Stimulated activated CD8-positive, alpha-beta memory T cell treated with anti-CD3 and anti-CD28 coated beads, Interleukin-7, amount 100 ng/mL, for 48 hours (primary cell): ENCODE measurements around the gene FAM98B.

Experiments
- DNase-seq, 2 donors: peaks; one replicate each; pipeline ENCODE4 v3.0.0-alpha.2; 2020; ENCODE audit warnings: low read depth in 1 of 2; ENCODE audit errors: extremely low read depth in 1 of 2

FAM98B gene

DNA sequence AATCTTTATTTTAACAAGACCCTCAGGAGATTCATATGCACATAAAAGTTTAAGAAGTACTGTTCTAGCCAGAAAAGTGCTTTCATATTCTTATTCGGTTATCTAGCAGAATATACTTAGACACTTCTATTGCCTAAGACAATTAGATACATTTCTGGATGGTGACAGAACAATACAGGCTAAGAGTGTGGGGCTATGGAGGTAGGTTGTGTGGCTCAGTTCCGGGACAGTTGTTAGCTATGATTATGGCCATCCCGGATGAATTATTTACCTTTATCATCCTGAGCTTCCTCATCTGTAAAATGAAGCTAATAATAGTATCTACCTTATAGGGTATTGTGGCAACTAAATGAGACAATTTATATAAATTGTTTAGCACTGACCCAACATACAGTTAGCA lies 6.6 kb downstream of the FAM98B start:
- no peak for DNase-seq

DNA sequence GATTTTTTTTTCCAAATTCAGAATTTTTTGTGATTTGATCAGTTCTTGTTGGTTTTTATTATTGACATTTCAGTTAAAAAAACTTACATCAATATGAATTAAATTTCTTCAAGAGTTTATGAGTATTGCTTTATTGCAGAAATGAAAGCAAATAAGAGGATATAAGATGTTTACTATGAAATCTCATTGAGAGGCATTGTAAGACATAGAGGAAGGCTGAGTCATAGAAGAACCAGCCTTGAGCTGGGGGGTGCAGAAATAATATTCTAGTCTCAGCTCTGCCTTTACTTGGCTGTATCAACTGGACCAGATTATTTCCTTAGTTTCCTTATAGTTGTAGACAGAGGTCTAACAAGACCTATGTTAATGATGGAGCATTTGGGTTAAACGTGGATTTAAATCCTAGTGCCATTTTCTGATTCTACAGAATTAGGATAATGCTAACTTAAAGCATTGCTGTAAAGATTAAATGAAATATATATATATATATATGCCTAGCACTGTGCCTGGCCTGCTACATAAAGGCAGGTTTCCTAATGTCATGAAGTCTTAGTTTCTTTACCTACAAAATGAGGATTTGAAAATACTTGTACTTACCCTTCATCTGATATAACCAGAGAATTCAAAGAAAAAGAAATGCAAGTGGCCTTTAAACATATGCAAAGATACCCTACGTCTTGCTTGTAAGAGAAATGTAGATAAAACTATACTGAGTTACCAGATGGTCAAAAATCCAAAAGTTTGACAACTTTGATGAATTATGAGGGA lies 7.3 kb downstream of the FAM98B start:
- no peak for DNase-seq

DNA sequence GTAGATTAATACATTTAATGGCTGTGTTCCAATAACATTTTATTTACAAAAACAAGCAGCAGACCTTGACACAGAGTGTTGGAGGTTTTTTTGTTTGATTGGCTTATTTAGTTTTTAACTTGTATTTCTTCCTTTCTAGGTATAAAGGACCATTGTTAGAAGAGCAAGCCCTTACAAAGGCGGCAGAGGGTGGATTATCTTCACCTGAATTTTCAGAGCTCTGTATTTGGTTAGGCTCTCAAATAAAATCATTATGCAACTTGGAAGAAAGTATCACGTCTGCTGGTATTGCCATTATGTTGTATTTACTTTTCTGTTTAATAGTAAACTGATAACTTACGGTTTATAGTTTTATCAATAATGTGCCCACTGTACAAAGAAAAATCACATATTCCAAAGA lies 10.0 kb downstream of the FAM98B start:
- no peak for DNase-seq

DNA sequence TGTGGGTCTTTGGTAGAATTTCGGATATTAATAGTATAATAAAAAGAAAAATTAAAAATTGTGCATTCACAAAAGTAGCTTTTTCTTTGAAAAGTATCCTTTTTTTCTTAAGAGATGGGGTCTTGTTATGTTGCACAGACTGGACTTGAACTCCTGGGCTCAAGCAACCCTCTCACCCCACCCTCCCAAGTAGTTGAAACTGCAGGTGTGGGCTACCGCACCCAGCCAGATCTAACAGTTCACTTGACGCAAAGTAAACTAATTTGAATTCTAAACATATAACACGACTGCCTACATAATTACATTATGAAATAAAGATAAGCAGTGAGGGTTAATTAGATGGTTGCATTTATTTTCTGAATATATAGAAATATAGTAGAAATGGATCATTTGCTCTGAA lies 10.7 kb downstream of the FAM98B start:
- DNase-seq, result no peak

DNA sequence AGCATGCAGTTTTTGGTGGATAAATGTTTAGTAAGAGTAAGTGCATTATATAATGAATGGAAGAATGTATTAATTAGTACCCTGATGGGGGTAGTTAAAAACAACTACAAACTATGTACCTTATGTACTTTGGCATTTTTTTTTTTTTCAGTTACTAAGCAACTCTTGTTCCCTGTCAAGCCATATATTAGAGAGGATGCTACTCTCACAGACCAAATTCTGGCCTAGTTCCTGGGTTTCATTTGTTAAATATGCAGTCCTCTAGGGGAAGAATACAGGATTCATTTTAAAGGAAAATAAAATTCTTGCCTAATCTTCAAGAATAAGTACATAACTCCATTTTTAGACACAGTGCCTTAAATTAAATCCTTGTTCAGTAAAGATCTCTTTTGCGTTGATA lies 16.9 kb downstream of the FAM98B start:
- DNase-seq, result no peak

DNA sequence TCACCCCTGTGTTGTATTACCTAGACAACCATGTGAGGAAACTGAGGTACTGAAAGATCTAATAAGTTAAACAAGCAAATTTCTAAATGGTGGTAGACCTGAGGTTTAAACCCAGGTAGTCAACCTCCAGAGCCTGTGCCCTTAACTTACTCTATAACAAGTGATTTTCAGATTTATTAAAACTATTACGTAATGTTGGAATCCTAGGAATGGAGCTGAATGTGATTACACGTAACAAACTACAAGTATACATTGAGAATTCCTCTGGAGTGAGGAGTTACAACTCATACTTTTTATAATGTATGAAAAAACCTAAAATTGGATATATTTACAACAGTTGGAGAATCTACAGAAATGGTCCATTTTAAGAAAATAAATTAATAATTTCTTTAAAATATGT lies 18.0 kb downstream of the FAM98B start:
- no peak for DNase-seq

DNA sequence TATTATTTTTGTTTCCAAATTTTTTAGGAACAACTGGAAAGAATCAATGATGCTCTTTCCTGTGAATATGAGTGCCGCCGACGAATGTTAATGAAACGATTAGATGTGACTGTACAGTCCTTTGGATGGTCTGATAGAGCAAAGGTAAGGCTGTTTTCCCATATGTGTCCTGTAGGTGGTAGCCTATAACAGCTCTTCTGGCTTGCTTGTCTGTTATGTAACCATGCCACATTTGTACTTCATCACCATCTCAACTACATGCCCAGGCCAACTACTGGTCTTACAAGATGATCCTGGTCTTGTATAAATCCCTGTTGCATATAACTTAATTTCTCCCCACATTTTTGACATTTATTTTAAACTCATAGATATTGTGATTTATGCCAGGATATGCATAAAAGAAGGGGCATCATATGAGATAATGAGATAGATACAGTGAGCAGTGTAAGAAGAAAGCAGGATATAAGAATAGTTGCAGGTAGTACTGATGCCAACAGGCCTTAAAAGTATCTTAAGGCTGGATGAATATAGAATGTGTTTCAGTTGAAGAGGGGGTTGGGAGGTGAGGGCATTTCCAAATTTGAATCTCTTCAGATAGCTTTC lies 20.3 kb downstream of the FAM98B start:
- no peak for DNase-seq

DNA sequence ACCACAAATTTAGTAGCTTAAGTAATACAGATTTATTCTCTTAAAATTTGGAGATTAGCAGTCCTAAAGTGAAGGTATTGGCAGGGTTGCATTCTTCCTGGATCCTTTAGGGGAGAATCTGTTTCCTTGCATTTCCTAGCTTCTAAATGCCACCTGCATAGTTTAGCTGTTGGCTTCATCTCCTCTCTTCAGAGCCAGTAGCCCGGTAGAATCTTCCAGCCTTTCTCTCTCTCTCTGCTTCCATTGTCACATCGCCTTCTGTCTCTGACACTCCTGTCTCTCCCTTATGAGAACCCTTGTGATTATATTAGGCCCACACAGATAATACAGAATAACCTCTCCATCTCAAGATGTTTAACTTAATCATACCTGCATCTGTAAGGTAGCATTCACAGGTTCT lies 21.4 kb downstream of the FAM98B start:
- no peak for DNase-seq

DNA sequence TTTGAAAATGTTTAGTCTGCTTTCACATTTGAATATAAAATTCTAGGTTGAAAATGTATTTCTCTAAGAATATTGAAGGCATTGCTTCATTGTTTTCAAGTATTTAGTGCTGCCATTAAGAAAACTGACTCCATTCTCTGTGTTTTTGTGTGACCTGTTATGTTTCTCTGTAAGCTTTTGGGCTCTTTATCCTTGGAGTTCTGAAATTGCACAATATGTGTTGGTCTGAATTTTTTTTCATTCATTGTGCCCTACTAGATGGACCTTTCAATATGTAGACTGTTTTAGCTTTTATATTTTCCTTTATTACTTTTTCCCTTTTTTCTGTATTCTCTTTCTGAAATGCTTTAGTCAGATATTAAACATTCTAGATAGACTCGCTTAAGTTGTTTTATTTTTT lies 22.2 kb downstream of the FAM98B start:
- DNase-seq, result no peak

DNA sequence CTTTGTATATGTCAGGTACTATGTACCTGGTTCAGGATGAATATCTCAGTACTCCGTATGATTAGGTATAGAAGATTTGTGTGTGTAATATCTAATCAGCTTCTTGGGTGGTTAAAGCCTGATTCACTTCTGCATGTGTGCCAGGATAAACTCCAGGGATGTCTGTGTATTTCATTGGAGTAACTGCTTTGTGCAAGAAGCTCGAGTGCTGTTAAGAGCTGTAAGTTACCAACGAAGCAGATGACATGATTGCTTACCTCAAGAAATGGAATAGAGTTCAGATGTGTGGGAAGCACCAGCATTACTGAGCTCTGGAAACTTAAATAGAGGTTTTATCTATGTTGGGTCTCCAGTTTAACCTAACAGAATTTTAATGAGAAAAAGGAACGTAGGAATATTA lies 23.7 kb downstream of the FAM98B start:
- no peak for DNase-seq

DNA sequence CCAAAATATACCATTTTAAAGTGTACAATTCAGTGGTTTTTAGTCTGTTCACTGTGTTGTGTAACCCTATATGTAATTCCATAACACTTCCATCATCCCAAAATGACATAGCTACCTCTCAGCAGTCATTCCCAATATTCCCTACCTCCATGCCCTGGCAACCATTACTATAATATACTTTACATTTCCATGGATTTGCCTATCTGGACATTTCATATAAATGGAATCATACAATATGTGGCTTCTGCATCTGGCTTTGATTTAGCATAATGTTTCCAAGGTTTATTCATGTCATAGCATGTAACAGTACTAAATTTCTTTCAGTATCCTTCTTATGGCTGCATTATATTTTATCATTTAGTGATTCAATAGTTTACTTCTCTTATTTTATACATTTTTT lies 25.3 kb downstream of the FAM98B start:
- no peak for DNase-seq

DNA sequence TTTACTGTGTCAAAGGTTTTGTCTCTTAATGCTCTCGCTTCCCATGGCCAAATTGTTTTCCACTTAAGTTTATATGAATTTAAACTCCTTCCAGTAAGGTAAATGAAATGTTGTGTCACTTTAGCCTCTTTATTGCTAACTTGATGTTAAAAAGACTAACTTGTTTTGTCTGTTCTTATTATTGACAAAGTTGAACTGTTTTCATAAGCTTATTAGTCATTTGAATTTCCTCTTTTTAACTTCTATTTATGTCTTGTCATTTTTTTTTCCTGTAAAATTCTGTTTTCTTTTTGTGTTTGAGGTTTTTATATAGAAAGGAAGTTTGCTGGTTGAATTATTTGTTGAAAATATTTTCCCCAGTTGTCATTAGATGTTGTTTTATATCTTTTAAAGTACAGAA lies 25.8 kb downstream of the FAM98B start:
- no peak for DNase-seq

DNA sequence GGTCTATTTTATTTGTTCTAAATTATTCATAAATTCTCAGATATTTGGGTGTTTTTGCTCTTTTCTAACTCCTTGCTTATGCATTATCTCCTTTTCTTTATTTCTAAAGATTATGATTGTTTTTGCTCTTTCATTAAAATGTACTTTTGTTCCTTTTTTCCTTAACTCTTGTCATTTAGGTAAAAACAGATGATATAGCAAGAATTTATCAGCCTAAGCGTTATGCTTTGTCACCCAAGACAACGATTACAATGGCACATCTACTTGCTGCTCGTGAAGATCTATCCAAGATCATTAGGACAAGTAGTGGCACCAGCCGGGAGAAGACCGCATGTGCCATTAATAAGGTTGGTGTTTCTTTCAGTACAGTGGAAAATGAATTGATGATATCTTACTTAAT lies 27.2 kb downstream of the FAM98B start:
- no peak for DNase-seq

DNA sequence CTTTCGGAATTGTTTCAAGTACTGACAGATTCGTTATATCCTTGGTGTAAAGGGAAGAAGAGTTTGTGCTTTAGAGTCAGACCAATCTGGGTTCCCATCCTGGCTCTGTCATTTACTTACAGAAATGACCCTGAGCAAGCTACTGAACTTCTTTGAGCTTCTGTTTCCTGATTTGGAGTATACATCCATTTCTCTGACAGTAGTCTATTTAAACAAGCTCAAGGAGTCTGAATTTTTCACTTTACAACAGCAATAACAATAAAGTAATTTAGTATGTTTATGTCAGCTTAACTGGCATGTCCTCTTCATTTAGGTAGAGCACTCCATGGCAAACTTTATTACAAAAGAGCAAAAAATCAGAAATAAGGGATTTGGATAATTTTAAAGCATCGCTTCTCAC lies 27.8 kb downstream of the FAM98B start:
- DNase-seq, result no peak

DNA sequence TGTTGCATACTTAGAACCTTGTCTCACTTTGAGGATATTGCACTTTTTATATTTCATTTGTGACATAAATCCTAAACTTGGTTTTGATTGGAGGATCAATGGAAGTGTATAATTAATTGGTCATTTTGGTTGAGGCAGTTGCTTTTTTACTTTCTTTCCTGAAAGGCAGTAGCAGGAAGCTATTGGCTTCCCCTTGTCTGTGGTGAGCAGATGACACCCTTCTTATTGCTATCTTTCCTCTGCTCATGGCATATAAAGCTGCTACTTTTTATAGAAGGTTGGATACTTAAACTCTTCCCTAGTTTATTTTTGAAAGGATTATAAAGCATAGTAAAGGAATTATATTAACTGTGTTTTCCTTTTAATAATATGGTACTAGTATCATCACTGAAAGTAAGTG lies 28.6 kb downstream of the FAM98B start:
- no peak for DNase-seq

DNA sequence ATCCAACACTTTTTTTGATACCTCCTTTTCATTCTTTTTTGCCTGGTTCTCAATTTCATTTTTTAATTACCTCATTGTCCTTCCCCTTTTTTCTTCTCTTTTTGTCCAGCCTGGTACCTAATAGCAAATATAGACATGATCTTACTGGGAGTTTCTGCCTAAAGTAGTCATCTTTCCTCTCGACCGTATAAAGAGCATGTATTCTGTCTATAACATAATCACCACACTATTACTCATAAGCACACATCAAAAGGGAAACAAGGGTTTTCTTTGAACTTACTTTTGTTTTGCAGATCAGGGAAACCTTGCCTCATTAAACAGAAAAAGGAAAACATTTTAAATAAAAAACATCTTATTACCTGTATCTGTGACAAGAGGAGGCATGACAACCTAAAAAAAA lies 33.0 kb downstream of the FAM98B start:
- no peak for DNase-seq

DNA sequence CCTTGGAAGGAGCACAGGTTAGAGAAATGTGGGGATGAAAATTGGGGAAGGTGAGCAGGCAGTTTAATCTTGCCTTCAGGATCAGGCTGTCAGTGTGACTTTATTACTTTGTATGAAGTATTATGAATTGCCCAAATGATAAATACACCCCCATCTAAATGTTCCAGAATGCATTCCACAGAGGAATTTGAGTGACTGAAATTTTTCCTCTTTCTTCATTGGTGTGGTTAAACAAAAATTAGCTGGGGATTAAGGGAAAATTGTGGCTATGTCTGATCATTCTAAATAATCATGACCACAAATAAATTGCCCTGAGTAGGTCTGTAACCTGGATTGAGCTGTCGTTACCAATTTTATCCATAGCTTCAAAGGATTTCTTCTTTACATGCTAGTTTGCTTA lies 33.5 kb downstream of the FAM98B start:
- DNase-seq, result no peak

DNA sequence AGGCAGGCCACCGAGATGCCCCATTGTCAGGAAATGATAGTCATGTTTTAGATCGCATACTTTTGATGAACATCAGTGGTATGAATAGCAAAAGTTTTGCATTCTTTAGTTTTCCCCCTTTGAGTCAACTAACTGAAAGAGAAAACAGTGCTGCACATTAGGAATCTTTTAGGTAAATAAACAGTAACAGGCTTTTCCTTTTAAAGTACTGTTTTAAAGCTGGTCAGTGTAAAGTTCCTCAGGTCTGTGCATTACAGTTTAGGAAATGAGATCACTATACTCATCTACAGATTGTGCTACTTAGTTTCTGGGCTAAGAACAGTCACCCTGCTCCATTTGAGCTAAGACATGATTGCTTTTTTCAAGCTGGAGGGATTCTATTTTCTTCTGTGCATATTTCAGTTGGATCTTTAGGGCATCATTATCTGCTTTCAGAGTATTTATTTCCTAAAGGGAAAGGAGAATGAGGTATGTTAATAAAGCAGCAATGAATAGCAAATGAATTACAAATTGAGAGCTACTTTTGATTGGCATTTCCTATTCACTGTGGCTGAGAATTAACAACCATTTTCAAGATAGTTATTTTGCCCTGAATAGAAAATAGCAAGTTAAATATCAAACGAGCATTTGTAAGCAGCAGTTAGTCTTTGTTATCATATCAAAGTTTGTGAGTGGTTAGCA lies 36.5 kb downstream of the FAM98B start:
- DNase-seq, result no peak

DNA sequence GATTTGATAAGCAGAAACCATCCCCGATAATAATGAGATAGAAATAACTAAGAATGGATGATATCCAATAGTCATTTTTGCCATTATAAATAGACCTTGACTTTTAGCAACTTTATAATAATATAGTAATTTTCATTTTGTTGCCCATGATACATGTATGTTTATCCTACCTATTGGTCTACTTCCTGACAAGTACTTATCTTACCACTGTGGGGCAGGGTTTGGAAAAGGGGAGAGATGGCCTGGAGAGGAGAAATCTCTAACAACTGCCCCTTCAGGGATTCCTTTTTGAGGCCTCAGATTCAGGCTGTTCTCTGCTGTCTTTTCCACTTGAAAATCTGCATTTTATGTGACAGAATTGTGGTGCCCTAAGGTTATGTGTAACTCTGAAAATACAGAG lies 42.2 kb downstream of the FAM98B start:
- no peak for DNase-seq

DNA sequence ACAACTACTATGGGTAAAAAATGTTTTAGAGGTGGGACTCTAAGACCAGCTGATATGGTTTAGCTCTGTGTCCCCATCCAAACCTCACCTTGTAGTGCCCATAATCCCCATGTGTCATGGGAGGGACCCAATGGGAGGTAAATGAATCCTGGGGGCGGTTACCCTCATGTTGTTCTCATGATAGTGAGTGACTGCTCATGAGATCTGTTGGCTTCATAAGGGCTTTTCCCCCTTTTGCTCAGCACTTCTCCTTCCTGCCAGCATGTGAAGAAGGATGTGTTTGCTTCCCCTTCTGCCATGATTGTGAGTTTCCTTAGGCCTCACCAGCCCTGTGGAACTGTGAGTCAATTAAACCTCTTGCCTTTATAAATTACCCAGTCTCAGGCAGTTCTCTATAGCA lies 45.7 kb downstream of the FAM98B start:
- no peak for DNase-seq

DNA sequence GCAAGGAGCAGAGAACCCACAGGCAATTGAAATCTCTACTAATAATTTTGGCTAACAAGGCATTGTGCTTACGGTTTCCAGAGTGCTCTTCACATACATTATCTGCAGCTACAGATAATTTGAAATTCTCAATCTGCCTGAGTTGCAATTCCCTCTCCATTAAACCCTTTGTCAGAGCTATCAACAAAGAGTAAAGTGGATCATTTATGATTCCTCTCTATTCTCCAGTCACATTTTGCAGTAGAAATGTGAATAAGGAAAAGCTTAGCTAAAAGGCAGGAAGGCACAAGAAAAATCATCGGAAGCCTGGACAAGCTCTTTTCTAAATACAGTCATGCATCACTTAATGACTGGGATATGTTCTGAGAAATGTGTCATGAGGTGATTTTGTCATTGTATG lies 49.6 kb downstream of the FAM98B start:
- no peak for DNase-seq

DNA sequence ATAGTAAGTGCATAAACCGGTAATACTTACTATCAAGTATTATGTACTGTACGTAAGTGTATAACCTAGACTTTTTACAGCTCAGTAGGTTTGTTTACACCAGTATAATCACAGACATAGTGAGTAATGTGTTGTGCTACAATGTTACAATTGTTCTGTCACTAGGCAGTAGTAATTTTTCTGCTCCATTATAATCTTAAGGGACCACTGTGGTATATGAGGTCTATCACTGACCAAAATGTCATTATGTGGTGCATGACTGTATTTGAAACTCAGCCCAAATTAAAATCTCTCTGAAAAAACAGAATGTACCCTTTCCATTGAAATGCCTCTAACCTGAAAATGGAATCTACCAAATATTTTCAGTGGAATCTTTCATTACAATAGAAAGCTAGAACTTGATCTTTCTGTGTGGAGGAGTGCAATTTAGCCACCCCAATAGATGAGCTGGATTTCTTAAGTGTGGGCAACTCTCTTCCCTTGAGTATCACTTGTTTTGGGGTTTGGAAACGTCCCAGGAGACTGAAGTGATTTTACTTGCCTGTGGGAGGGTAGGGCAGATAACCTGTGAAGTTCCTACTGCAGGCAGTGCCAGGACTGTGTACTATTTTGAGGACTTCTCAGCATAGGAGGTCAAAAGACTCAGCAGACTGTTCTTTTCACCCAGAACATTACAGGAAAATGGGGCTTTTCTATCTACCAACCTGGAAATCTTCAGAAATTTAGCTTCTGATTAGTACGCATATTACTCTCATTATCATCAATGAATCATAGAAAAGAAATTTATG lies 50.9 kb downstream of the FAM98B start:
- DNase-seq, result no peak
